DOHH2 (cell line): ENCODE results near the gene HERC6.

Experiments
- H3F3A ChIP-seq: fragments of 200-600 bp; sonication (generic), shearing (Covaris generic); 2 replicates; pipeline ENCODE4 v1.6.0; 2016; ENCODE audit warnings: antibody characterized with exemption, mild to moderate bottlenecking; ENCODE audit not compliant: control insufficient read depth, insufficient read depth
- H3K27ac ChIP-seq: fragments of 200-600 bp; sonication (generic); 2 replicates; pipeline ENCODE4 v1.5.1; 2014; ENCODE audit warnings: low read depth, mild to moderate bottlenecking, low read length, moderate library complexity
- H3K27me3 ChIP-seq: fragments of 200-600 bp; sonication (generic); 2 replicates; pipeline ENCODE4 v1.6.1; 2014; ENCODE audit warnings: mild to moderate bottlenecking, low read length, mixed read lengths; ENCODE audit not compliant: control insufficient read depth
- H3K36me3 ChIP-seq: fragments of 200-600 bp; sonication (generic); 2 replicates; pipeline ENCODE4 v1.6.1; 2014; ENCODE audit warnings: mild to moderate bottlenecking, low read length, moderate library complexity, mixed read lengths; ENCODE audit not compliant: control insufficient read depth
- H3K4me1 ChIP-seq: fragments of 200-600 bp; sonication (generic); 2 replicates; pipeline ENCODE4 v1.6.1; 2014; ENCODE audit warnings: mild to moderate bottlenecking, low read length, mixed read lengths; ENCODE audit not compliant: control insufficient read depth
- H3K4me2 ChIP-seq: fragments of 200-600 bp; sonication (generic); 2 replicates; pipeline ENCODE4 v1.6.0; 2014; ENCODE audit warnings: mild to moderate bottlenecking, low read length, moderate library complexity
- H3K4me3 ChIP-seq: fragments of 200-600 bp; sonication (generic); 2 replicates; pipeline ENCODE4 v1.5.1; 2014; ENCODE audit warnings: mild to moderate bottlenecking, low read length, mixed read lengths
- H3K79me2 ChIP-seq: fragments of 200-600 bp; sonication (generic); 2 replicates; pipeline ENCODE4 v1.6.1; 2014; ENCODE audit warnings: mild to moderate bottlenecking, low read length, mixed read lengths; ENCODE audit not compliant: control insufficient read depth
- H3K9me2 ChIP-seq: fragments of 200-600 bp; sonication (generic); replicated peaks from 2 replicates; pipeline ENCODE4 v1.6.1; 2014; ENCODE audit warnings: mild to moderate bottlenecking, low read length, mixed read lengths; ENCODE audit not compliant: control insufficient read depth
- H3K9me3 ChIP-seq: fragments of 200-600 bp; sonication (generic); 2 replicates; pipeline ENCODE4 v1.6.1; 2014; ENCODE audit warnings: antibody characterized with exemption, low read length, mixed read lengths; ENCODE audit not compliant: control insufficient read depth, insufficient read depth
- H4K20me1 ChIP-seq: fragments of 200-600 bp; sonication (generic); 2 replicates; pipeline ENCODE4 v1.6.0; 2014; ENCODE audit warnings: low read depth, mild to moderate bottlenecking, antibody characterized with exemption, low read length, moderate library complexity; ENCODE audit not compliant: control insufficient read depth, insufficient read depth
- EZH2phosphoT487 ChIP-seq: fragments of 200-600 bp; sonication (generic); IDR thresholded peaks from 2 replicates; pipeline ENCODE4 v1.6.1; 2017; ENCODE audit warnings: borderline replicate concordance, mild to moderate bottlenecking, antibody characterized with exemption, low read length, moderate library complexity, mixed read lengths
- TF ChIP-seq, protein P1 (sequence below): fragments of 200-600 bp; sonication (generic); IDR thresholded peaks from one replicate; pipeline ENCODE4 v1.5.1; 2014; ENCODE audit warnings: antibody characterized with exemption, mild to moderate bottlenecking, low read depth, low read length; ENCODE audit not compliant: poor library complexity, severe bottlenecking

Gene HERC6

DNA sequence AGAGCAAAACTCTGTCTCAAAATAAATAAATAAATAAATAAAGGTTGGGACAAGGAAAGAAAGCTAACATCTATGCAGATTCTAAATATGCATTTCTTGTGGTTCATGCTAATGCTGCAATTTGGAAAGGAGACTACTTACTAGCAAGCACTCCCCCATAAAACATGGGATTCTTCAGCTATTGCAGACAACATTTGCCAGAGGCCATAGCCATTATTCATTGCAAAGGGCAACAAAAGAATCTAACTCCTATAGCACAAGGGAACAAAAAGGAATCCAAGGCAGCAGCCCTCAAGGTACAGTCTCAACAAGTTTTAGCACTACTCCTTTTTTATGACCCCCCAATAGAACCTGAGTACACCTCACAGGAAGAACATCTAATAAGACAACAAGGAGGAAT lies 70.2 kb downstream of the HERC6 start:
- Histone ChIP-seq H4K20me1 (no peaks in the 10 kb centered on the region), H3K79me2 (no peaks in the 10 kb centered on the region), H3K9me2 (no peaks in the 10 kb centered on the region), H3K9me3 (peaks cover 3% of the 10 kb centered on the region; the same call in 1 of the 2 replicates), H3K27me3 (no peaks in the 10 kb centered on the region), H3K4me1 (no peaks in the 10 kb centered on the region), H3K4me3 (no peak overlapping the region), H3K4me2 (no peak overlapping the region), H3F3A (no peaks in the 10 kb centered on the region), H3K36me3 (no peaks in the 10 kb centered on the region), H3K27ac (no peak overlapping the region)
- TF ChIP-seq EZH2phosphoT487: no peak
- TF ChIP-seq, protein P1, sequence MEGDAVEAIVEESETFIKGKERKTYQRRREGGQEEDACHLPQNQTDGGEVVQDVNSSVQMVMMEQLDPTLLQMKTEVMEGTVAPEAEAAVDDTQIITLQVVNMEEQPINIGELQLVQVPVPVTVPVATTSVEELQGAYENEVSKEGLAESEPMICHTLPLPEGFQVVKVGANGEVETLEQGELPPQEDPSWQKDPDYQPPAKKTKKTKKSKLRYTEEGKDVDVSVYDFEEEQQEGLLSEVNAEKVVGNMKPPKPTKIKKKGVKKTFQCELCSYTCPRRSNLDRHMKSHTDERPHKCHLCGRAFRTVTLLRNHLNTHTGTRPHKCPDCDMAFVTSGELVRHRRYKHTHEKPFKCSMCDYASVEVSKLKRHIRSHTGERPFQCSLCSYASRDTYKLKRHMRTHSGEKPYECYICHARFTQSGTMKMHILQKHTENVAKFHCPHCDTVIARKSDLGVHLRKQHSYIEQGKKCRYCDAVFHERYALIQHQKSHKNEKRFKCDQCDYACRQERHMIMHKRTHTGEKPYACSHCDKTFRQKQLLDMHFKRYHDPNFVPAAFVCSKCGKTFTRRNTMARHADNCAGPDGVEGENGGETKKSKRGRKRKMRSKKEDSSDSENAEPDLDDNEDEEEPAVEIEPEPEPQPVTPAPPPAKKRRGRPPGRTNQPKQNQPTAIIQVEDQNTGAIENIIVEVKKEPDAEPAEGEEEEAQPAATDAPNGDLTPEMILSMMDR: no peak

DNA sequence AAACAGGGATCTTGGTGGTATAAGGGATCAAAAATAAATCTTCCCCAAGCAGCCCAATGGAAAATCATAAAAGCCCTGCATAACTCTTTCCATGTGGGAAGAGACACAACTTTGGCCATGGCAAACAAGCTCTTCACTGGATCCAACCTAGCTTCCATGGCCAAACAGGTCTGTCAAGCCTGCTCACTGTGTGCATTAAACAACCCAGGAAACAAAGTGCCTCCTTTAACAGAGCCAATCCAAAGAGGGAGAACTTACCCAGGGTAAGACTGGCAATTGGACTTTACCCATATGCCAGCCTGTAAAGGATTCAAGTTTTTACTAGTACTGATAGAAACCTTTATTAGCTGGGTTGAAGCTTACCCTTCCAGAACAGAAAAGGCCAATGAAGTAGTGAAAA lies 70.6 kb downstream of the HERC6 start:
- no peak overlapping the region for H3K4me2 ChIP-seq
- no peaks in the 10 kb centered on the region for H4K20me1 ChIP-seq
- no peaks in the 10 kb centered on the region for H3K79me2 ChIP-seq
- H3K4me1 ChIP-seq: no peaks in the 10 kb centered on the region
- no peaks in the 10 kb centered on the region for H3F3A ChIP-seq
- H3K27me3 ChIP-seq: no peaks in the 10 kb centered on the region
- H3K9me3 ChIP-seq: peaks cover 3% of the 10 kb centered on the region; the same call in 1 of the 2 replicates
- H3K36me3 ChIP-seq: no peaks in the 10 kb centered on the region
- H3K4me3 ChIP-seq: no peak overlapping the region
- H3K27ac ChIP-seq: no peak overlapping the region
- H3K9me2 ChIP-seq: no peaks in the 10 kb centered on the region
- TF ChIP-seq EZH2phosphoT487: no peak
- TF ChIP-seq, protein P1: no peak

DNA sequence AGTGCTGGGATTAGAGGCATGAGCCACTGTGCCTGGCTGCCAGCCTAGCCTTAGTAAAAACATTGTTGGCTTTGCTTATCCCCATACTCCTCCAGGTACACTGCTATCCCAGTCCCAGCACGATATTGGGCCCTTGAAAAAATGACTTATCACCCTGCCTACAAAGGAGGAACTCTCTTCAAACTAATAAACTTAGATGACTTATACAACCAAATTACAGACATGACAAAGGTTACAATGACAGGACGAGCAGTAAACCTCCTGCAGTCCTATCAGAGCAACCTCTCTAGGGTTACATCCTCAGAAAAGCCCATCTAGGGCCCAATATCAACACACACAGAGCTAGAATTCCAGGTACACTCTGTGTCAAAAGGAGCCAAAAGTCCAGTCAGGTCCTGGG lies 72.6 kb downstream of the HERC6 start:
- no peak overlapping the region for H3K27ac ChIP-seq

More for the DNA sequence above, 72.6 kb downstream of the HERC6 start:
- Histone ChIP-seq H3K36me3 (no peaks in the 10 kb centered on the region), H3K9me3 (peaks cover 3% of the 10 kb centered on the region; the same call in 1 of the 2 replicates), H3K9me2 (no peaks in the 10 kb centered on the region), H3K4me2 (no peak overlapping the region), H3K27me3 (no peaks in the 10 kb centered on the region), H3K79me2 (no peaks in the 10 kb centered on the region), H3F3A (no peaks in the 10 kb centered on the region), H3K4me3 (no peak overlapping the region), H4K20me1 (no peaks in the 10 kb centered on the region), H3K4me1 (no peaks in the 10 kb centered on the region)
- TF ChIP-seq EZH2phosphoT487: no peak
- TF ChIP-seq, protein P1: no peak
